Endodermal cell (in vitro differentiated cells): ENCODE results near the gene ROR2. TPM values are rescaled to one million over a fixed set of nuclear protein-coding genes. Genes with fewer than 3 reads are reported as not detected.

Experiments
- DNase-seq: peaks from one replicate; pipeline ENCODE4 v3.0.0-alpha.2; 2017
- H3K27ac ChIP-seq: 2 replicates; pipeline ENCODE4 v1.5.1; 2013; ENCODE audit warnings: mild to moderate bottlenecking, low read depth, low read length, moderate library complexity
- H3K27me3 ChIP-seq: 2 replicates; pipeline ENCODE4 v1.6.1; 2013; ENCODE audit warnings: mild to moderate bottlenecking, low read length, moderate library complexity; ENCODE audit not compliant: insufficient read depth, control insufficient read depth, poor library complexity, severe bottlenecking
- H3K36me3 ChIP-seq: 2 replicates; pipeline ENCODE4 v1.7.0; 2013; ENCODE audit warnings: mild to moderate bottlenecking, low read length, moderate library complexity; ENCODE audit not compliant: control insufficient read depth, insufficient read depth
- H3K4me1 ChIP-seq: one replicate; pipeline ENCODE4 v1.7.0; 2013; ENCODE audit warnings: low read length; ENCODE audit not compliant: control insufficient read depth, insufficient read depth
- H3K4me3 ChIP-seq: 2 replicates; pipeline ENCODE4 v1.5.1; 2013; ENCODE audit warnings: mild to moderate bottlenecking, low read length, moderate library complexity
- H3K9ac ChIP-seq: 2 replicates; pipeline ENCODE4 v1.6.1; 2013; ENCODE audit warnings: mild to moderate bottlenecking, low read length, moderate library complexity; ENCODE audit not compliant: poor library complexity, severe bottlenecking; ENCODE audit errors: extremely low read depth
- H3K9me3 ChIP-seq: 2 replicates; pipeline ENCODE4 v1.6.1; 2013; ENCODE audit warnings: mild to moderate bottlenecking, low read length, moderate library complexity; ENCODE audit not compliant: control insufficient read depth
- H3K27ac Mint-ChIP-seq: 2 replicates; pipeline ENCODE4 v1.8.0; 2020; ENCODE audit warnings: mixed read lengths
- H3K27me3 Mint-ChIP-seq: 2 replicates; pipeline ENCODE4 v1.8.0; 2021; ENCODE audit warnings: mild to moderate bottlenecking, mixed read lengths; ENCODE audit not compliant: insufficient read depth
- H3K36me3 Mint-ChIP-seq: 2 replicates; pipeline ENCODE4 v1.8.0; 2020; ENCODE audit warnings: low read depth, mixed read lengths
- H3K4me1 Mint-ChIP-seq: 2 replicates; pipeline ENCODE4 v1.8.0; 2020; ENCODE audit warnings: mixed read lengths
- H3K4me3 Mint-ChIP-seq: 2 replicates; pipeline ENCODE4 v1.8.0; 2020; ENCODE audit warnings: mild to moderate bottlenecking, moderate library complexity, mixed read lengths
- H3K9me3 Mint-ChIP-seq: 2 replicates; pipeline ENCODE4 v1.8.0; 2020; ENCODE audit warnings: mild to moderate bottlenecking, mixed read lengths
- CTCF ChIP-seq: fragments of 200-600 bp; sonication (generic); conservative IDR thresholded peaks from 2 replicates; pipeline ENCODE4 v1.5.0; 2021; ENCODE audit warnings: antibody characterized with exemption, mild to moderate bottlenecking
- WGBS, 2 experiments: methylation state at CpG; one replicate each; pipeline versions ENCODE4 v1.1.5 to v1.1.7; 2013; ENCODE audit warnings: missing lambda C conversion rate in 2 of 2, mixed read lengths in 1 of 2; ENCODE audit not compliant: insufficient coverage in 1 of 2, insufficient read length in 1 of 2; 5-methylcytosine and 5-hydroxymethylcytosine counted together
- total RNA-seq, 2 donors: library from RNA; stranded (reverse); fragmentation: NEBNext Ultra II Directional in 1 of 2; extraction: Animal tissue kit (Norgen Biotek cat#: 25700) in 1 of 2; gene quantifications; 2 replicates in 1 of 2; 3 replicates in 1 of 2; pipeline ENCODE4 v1.2.1, GENCODE V29; 2021

Gene ROR2
- total RNA-seq, 2 donors from 2014 or later: 104 to 160 TPM

- Mint-ChIP-seq H3K27ac (no peak overlapping the region), H3K27me3 (no peaks in the 10 kb centered on the region), H3K36me3 (peaks cover 45% of the 10 kb centered on the region), H3K9me3 (no peaks in the 10 kb centered on the region), H3K4me1 (peaks cover 29% of the 10 kb centered on the region), H3K4me3 (no peak overlapping the region)
- no peak overlapping the region for H3K27ac ChIP-seq
- H3K9ac ChIP-seq: no peak overlapping the region
- H3K27me3 ChIP-seq: no peaks in the 10 kb centered on the region
- peaks cover 83% of the 10 kb centered on the region for H3K36me3 ChIP-seq
- H3K4me3 ChIP-seq: no peak overlapping the region
- DNase-seq: no peak
- H3K9me3 ChIP-seq: no peaks in the 10 kb centered on the region
- TF ChIP-seq CTCF: no peak
- peaks cover 10% of the 10 kb centered on the region for H3K4me1 ChIP-seq
- WGBS, 2 experiments: 95 to 100% methylated on average over 7 to 8 of the region's 8 CpGs
Measured at GRCh38 chr9:91766315-91767069, 183.5 kb downstream of the ROR2 start.

GRCh38 chr9:91765296-91765695 lies 184.7 kb downstream of the ROR2 start:
- H3K27me3 ChIP-seq: no peaks in the 10 kb centered on the region
- Mint-ChIP-seq H3K36me3 (peaks cover 48% of the 10 kb centered on the region), H3K4me3 (no peak overlapping the region), H3K4me1 (peaks cover 22% of the 10 kb centered on the region), H3K27ac (no peak overlapping the region), H3K9me3 (no peaks in the 10 kb centered on the region), H3K27me3 (no peaks in the 10 kb centered on the region)
- no peak overlapping the region for H3K9ac ChIP-seq
- peaks cover 13% of the 10 kb centered on the region for H3K4me1 ChIP-seq
- 90% methylated on average over 1 of the region's 1 CpG; no CpG with 5 or more reads in 1 of the 2 experiments for WGBS, 2 experiments
- H3K36me3 ChIP-seq: peaks cover 78% of the 10 kb centered on the region
- H3K9me3 ChIP-seq: no peaks in the 10 kb centered on the region
- DNase-seq: peak; percentile 41
- TF ChIP-seq CTCF: peak; percentile 37
- H3K4me3 ChIP-seq: no peak overlapping the region
- H3K27ac ChIP-seq: no peak overlapping the region

GRCh38 chr9:91764661-91765060 lies 185.4 kb downstream of the ROR2 start:
- no peak for DNase-seq
- Mint-ChIP-seq H3K9me3 (no peaks in the 10 kb centered on the region), H3K36me3 (peaks cover 51% of the 10 kb centered on the region), H3K4me3 (no peak overlapping the region), H3K4me1 (peaks cover 26% of the 10 kb centered on the region), H3K27ac (no peak overlapping the region), H3K27me3 (no peaks in the 10 kb centered on the region)
- Histone ChIP-seq H3K4me3 (no peak overlapping the region), H3K9me3 (no peaks in the 10 kb centered on the region), H3K27me3 (no peaks in the 10 kb centered on the region), H3K36me3 (peaks cover 78% of the 10 kb centered on the region), H3K27ac (no peak overlapping the region), H3K9ac (no peak overlapping the region), H3K4me1 (peaks cover 13% of the 10 kb centered on the region)
- WGBS, 2 experiments: 93 to 100% methylated on average over 2 of the region's 2 CpGs
- TF ChIP-seq CTCF: no peak
